GM23338 (cell line): ENCODE data around the gene TGIF2. TPM values are rescaled to one million over a fixed set of nuclear protein-coding genes. Genes with fewer than 3 reads are reported as not detected.

Experiments used
- JUNB ChIP-seq: IDR thresholded peaks from one replicate; pipeline ENCODE4 v1.6.1; 2016; ENCODE audit warnings: antibody characterized with exemption; ENCODE audit not compliant: unreplicated experiment
- POLR2AphosphoS5 ChIP-seq: IDR thresholded peaks from 2 replicates; pipeline ENCODE4 v1.6.1; 2016; ENCODE audit warnings: antibody characterized with exemption, low read depth
- ZNF331 ChIP-seq: fragments of 250-450 bp; sonication (Bioruptor Pico); IDR thresholded peaks from 2 replicates; pipeline ENCODE4 v1.5.0; 2020; ENCODE audit warnings: low read depth, mild to moderate bottlenecking, moderate library complexity
- polyA plus RNA-seq: library from polyadenylated mRNA; unstranded; fragments of >200 nt; fragmentation: Nextera tagmentation; extraction: Ambion mirVana; gene quantifications from 2 replicates; pipeline ENCODE4 v1.2.1, GENCODE V29; 2016
- total RNA-seq: library from RNA; depleted of rRNA; stranded (reverse); fragments of >200 nt; shearing (Covaris generic); gene quantifications from 2 replicates; pipeline ENCODE4 v1.2.3, GENCODE V29; 2014
- TF ChIP-seq, protein P1 (sequence below): IDR thresholded peaks from one replicate; pipeline ENCODE4 v1.6.1; 2018; ENCODE audit warnings: antibody characterized with exemption; ENCODE audit not compliant: unreplicated experiment
- TF ChIP-seq, protein P2 (sequence below): fragments of 250-450 bp; sonication (Bioruptor Pico); IDR thresholded peaks from 2 replicates; pipeline ENCODE4 v1.5.0; 2020; ENCODE audit warnings: mild to moderate bottlenecking, moderate library complexity

Gene TGIF2
- total and polyA plus RNA-seq, 2 experiments from 2014 or later: 47.6 to 63.2 TPM

DNA sequence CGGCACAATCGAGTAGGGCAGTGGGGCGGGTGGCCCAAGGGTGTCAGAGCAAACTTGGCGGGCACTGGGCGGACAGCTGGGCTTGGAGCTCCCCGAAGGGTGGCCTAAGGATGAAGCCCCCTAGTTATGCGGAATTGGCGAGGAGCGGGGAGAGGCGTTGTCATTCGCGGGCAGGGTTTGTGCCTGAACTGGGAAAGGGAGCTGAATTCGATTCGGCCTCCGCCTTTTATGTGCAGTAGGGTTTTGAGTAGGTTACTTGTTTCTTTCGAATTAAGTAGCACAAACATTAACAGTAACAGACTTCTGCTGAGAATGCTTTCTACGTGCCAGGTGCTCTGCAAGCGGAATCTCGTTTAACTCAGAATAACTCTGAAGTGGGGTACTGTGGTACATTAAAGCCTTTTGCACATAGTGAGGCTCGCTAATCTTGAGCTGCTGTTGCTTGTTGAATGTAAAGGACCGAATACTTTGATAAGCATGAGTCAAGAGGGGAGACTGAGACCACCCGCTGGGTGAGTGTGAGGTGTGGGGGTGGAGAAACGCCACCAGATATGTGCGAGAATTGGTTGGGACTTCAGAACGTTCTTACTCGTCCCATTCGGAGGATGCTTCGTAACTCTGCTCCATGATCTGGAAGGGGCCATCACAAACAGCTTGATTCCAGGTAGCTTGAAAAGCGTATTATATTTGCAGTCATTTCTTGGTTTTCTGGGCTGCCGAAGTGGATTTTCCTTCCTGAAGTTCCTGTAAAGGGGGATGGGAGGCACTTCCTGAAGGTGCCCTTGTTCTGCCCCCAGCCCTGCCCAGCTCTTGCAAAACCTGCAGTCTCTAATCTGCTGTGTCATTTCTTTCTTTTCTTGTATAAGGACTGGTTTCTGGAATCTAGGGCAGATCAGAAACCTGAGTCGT lies 33.0 kb downstream of the TGIF2 start (continued):
- TF ChIP-seq, protein P1, sequence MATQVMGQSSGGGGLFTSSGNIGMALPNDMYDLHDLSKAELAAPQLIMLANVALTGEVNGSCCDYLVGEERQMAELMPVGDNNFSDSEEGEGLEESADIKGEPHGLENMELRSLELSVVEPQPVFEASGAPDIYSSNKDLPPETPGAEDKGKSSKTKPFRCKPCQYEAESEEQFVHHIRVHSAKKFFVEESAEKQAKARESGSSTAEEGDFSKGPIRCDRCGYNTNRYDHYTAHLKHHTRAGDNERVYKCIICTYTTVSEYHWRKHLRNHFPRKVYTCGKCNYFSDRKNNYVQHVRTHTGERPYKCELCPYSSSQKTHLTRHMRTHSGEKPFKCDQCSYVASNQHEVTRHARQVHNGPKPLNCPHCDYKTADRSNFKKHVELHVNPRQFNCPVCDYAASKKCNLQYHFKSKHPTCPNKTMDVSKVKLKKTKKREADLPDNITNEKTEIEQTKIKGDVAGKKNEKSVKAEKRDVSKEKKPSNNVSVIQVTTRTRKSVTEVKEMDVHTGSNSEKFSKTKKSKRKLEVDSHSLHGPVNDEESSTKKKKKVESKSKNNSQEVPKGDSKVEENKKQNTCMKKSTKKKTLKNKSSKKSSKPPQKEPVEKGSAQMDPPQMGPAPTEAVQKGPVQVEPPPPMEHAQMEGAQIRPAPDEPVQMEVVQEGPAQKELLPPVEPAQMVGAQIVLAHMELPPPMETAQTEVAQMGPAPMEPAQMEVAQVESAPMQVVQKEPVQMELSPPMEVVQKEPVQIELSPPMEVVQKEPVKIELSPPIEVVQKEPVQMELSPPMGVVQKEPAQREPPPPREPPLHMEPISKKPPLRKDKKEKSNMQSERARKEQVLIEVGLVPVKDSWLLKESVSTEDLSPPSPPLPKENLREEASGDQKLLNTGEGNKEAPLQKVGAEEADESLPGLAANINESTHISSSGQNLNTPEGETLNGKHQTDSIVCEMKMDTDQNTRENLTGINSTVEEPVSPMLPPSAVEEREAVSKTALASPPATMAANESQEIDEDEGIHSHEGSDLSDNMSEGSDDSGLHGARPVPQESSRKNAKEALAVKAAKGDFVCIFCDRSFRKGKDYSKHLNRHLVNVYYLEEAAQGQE: no peak
- no peak for TF ChIP-seq JUNB
- no peak for TF ChIP-seq ZNF331
- TF ChIP-seq, protein P2, sequence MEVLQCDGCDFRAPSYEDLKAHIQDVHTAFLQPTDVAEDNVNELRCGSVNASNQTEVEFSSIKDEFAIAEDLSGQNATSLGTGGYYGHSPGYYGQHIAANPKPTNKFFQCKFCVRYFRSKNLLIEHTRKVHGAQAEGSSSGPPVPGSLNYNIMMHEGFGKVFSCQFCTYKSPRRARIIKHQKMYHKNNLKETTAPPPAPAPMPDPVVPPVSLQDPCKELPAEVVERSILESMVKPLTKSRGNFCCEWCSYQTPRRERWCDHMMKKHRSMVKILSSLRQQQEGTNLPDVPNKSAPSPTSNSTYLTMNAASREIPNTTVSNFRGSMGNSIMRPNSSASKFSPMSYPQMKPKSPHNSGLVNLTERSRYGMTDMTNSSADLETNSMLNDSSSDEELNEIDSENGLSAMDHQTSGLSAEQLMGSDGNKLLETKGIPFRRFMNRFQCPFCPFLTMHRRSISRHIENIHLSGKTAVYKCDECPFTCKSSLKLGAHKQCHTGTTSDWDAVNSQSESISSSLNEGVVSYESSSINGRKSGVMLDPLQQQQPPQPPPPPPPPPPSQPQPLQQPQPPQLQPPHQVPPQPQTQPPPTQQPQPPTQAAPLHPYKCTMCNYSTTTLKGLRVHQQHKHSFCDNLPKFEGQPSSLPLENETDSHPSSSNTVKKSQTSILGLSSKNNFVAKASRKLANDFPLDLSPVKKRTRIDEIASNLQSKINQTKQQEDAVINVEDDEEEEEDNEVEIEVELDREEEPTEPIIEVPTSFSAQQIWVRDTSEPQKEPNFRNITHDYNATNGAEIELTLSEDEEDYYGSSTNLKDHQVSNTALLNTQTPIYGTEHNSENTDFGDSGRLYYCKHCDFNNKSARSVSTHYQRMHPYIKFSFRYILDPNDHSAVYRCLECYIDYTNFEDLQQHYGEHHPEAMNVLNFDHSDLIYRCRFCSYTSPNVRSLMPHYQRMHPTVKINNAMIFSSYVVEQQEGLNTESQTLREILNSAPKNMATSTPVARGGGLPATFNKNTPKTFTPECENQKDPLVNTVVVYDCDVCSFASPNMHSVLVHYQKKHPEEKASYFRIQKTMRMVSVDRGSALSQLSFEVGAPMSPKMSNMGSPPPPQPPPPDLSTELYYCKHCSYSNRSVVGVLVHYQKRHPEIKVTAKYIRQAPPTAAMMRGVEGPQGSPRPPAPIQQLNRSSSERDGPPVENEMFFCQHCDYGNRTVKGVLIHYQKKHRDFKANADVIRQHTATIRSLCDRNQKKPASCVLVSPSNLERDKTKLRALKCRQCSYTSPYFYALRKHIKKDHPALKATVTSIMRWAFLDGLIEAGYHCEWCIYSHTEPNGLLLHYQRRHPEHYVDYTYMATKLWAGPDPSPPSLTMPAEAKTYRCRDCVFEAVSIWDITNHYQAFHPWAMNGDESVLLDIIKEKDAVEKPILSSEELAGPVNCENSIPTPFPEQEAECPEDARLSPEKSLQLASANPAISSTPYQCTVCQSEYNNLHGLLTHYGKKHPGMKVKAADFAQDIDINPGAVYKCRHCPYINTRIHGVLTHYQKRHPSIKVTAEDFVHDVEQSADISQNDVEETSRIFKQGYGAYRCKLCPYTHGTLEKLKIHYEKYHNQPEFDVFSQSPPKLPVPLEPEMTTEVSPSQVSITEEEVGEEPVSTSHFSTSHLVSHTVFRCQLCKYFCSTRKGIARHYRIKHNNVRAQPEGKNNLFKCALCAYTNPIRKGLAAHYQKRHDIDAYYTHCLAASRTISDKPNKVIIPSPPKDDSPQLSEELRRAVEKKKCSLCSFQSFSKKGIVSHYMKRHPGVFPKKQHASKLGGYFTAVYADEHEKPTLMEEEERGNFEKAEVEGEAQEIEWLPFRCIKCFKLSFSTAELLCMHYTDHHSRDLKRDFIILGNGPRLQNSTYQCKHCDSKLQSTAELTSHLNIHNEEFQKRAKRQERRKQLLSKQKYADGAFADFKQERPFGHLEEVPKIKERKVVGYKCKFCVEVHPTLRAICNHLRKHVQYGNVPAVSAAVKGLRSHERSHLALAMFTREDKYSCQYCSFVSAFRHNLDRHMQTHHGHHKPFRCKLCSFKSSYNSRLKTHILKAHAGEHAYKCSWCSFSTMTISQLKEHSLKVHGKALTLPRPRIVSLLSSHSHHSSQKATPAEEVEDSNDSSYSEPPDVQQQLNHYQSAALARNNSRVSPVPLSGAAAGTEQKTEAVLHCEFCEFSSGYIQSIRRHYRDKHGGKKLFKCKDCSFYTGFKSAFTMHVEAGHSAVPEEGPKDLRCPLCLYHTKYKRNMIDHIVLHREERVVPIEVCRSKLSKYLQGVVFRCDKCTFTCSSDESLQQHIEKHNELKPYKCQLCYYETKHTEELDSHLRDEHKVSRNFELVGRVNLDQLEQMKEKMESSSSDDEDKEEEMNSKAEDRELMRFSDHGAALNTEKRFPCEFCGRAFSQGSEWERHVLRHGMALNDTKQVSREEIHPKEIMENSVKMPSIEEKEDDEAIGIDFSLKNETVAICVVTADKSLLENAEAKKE (CRISPR knock-in tag): no peak
- no peak for TF ChIP-seq POLR2AphosphoS5
